Stimulated activated effector memory CD8-positive, alpha-beta T cell treated with anti-CD3 and anti-CD28 coated beads, Interleukin-12 subunit alpha, Interleukin-12 subunit beta, amount 100 ng/mL, for 72 hours (primary cell): ENCODE results near the gene SUMO3.
"Not testable (repeated sequence)": the region's sequence is repeated elsewhere in the genome, so short reads cannot be mapped to it uniquely, and the experiment has no call there.

ENCODE experiments used
- ATAC-seq: fragments of 150-1000 bp; cut with Tn5 transposase; 2 replicates; pipeline ENCODE4 v1.10.0; 2021
- DNase-seq, 2 donors: peaks; one replicate each; pipeline ENCODE4 v3.0.0; 2021 to 2022; ENCODE audit warnings: low spot score in 2 of 2
- H3K27ac Mint-ChIP-seq: one replicate; pipeline ENCODE4 v1.8.0; 2022; ENCODE audit warnings: mild to moderate bottlenecking, mixed read lengths
- H3K36me3 Mint-ChIP-seq: one replicate; pipeline ENCODE4 v1.8.0; 2022; ENCODE audit warnings: mild to moderate bottlenecking, mixed read lengths
- H3K4me1 Mint-ChIP-seq: one replicate; pipeline ENCODE4 v1.8.0; 2022; ENCODE audit warnings: mixed read lengths
- H3K4me3 Mint-ChIP-seq: one replicate; pipeline ENCODE4 v1.8.0; 2022; ENCODE audit warnings: mild to moderate bottlenecking, mixed read lengths
- H3K9me3 Mint-ChIP-seq: one replicate; pipeline ENCODE4 v1.8.0; 2022; ENCODE audit warnings: mixed read lengths

The SUMO3 gene

DNA sequence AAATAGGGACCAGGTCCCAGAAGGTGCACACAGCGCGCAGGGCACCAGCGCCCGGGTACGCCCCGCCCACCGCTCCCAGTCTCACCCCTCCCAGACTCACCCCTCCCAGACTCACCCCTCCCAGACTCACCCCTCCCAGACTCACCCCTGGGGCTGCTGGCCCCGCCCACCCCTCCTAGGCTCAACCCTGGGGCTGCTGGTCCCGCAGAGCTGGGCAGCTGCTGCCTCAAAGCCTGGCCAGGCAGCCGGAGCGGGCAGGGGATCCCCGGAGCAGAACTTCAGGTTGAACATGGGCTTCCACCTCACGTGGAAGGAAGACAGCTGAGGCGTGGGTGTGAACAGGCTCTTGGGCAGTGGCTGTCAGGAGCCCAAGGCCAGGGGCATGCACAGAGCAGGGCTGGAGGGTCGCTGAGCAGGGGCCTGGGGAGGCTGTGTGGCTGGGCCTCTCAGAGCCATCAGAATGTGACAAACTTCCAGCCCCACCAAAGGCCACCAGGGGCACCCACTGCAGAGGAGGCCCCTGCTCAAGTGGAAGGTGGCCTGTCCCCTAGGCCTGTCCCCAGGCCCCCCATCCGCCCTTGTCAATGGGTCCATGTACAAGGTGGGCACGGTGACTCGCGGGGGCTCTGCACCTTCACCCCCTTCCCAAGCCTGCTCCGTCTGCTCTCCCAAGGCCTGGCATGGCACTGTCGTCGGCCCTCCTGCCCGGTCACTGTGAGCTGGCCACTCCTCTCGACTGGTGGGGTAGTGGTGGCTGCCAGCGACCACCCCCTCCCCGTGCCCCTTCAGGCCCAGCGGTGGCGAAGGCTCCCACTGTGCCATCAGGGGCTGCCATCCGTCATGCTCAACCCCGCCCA lies 20.4 kb upstream of the SUMO3 start:
- no peaks in the 10 kb centered on the region for H3K4me1 Mint-ChIP-seq
- ATAC-seq (no peak), DNase-seq (no peak)
- H3K4me3 Mint-ChIP-seq, result no peak overlapping the region
- H3K36me3 Mint-ChIP-seq, result no peaks in the 10 kb centered on the region
- H3K27ac Mint-ChIP-seq, result no peak overlapping the region
- no peaks in the 10 kb centered on the region for H3K9me3 Mint-ChIP-seq

DNA sequence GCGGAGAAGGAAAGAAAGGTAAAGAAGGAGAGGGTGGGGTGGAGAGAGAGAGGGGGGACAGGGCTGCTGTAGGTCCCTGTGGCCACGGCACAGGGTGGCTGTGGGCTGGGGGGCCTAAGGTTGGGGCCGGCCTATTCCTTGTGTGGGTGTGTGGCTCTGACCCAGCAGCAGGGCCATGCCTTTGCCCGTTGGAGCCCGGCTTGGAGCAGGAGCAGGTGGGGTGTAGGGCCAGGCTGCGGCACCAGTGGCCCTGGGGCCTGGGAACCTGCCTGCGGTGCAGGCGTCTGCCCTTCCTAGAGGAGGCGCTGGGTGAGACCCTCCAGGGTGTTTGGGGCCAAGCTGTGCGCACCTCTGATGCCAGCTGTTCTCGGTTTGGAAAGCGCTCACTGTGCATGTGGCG lies 19.7 kb upstream of the SUMO3 start:
- Mint-ChIP-seq H3K36me3 (no peaks in the 10 kb centered on the region), H3K4me3 (no peak overlapping the region), H3K27ac (no peak overlapping the region), H3K4me1 (no peaks in the 10 kb centered on the region), H3K9me3 (no peaks in the 10 kb centered on the region)
- ATAC-seq (no peak), DNase-seq (no peak)

DNA sequence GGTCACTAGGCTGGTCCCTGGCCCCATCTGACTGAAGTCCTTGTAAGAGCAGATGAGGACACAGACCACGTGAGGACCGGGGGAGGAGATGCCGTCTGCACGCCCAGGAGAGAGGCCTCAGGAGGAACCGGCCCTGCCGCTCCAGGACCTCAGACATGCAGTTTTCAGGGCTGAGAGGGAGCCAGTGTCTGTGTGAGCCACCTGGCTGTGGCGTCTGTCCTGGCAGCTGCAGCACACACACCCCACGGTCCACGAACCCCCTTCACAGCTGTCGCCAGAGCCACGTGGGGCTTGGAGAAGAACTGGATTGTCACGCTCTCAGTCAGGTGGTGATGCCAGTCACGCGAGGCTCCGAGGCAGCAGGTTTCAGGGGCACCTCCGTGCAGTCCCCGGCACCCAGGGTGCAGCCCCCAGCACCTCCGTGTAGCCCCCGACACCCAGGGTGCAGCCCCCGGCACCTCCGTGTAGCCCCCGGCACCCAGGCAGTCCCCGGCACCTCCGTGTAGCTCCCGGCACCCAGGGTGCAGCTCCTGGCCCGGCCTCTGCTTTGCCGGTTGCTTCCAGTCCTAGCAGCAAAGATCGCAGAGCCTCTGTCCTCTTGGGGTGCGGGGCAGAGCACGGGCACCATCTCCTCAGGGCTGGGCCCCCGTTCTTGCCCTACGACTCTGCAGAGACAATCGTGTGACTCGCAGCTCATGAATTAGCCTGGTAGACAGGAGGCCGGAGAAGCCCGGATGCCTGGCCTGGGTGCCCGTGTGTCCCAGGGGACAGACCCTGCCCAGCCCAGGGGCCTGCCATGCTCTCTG lies 19.0 kb upstream of the SUMO3 start:
- Mint-ChIP-seq H3K36me3 (no peaks in the 10 kb centered on the region), H3K4me1 (no peaks in the 10 kb centered on the region), H3K27ac (no peak overlapping the region), H3K4me3 (no peak overlapping the region), H3K9me3 (no peaks in the 10 kb centered on the region)
- ATAC-seq (no peak), DNase-seq (no peak)

DNA sequence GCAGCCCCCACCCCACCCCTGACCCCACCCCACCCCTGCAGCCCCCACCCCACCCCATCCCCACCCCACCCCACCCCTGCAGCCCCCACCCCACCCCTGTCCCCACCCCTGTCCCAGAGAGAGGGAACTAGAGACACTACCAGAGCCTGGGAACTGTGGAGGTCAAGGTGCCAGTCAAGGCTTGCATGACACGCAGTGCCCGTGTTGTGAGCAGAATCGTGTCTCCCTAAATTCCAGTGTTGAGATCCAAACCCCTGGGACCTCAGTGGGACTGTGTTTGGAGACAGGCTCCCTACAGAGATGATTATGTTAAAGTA lies 18.4 kb upstream of the SUMO3 start:
- no peak for ATAC-seq
- Mint-ChIP-seq H3K36me3 (no peaks in the 10 kb centered on the region), H3K4me3 (no peak overlapping the region)

DNA sequence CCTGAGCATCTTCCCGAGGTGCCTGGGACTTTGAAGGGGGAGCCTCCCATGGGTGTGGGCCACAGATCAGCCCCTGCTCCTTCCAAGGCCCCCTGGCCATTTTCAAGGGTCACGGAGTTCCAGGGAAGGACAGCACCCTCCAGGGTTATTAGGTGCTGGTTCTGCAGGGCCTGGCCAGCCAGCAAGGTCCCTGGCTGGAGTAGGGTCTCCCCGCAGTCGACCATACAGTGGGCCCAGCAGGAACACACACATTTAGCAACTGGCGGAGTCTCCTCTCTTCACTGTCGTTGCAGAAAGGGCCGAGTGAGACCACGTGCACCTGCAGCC lies 17.7 kb upstream of the SUMO3 start:
- no peak overlapping the region for H3K27ac Mint-ChIP-seq
- H3K4me3 Mint-ChIP-seq, result no peak overlapping the region
- H3K4me1 Mint-ChIP-seq, result no peaks in the 10 kb centered on the region
- no peak for ATAC-seq
- no peaks in the 10 kb centered on the region for H3K36me3 Mint-ChIP-seq
- DNase-seq, result no peak
- H3K9me3 Mint-ChIP-seq, result no peaks in the 10 kb centered on the region

More for the DNA sequence above, 18.4 kb upstream of the SUMO3 start:
- H3K4me1 Mint-ChIP-seq, result no peaks in the 10 kb centered on the region
- H3K9me3 Mint-ChIP-seq, result no peaks in the 10 kb centered on the region
- no peak overlapping the region for H3K27ac Mint-ChIP-seq
- no peak for DNase-seq

DNA sequence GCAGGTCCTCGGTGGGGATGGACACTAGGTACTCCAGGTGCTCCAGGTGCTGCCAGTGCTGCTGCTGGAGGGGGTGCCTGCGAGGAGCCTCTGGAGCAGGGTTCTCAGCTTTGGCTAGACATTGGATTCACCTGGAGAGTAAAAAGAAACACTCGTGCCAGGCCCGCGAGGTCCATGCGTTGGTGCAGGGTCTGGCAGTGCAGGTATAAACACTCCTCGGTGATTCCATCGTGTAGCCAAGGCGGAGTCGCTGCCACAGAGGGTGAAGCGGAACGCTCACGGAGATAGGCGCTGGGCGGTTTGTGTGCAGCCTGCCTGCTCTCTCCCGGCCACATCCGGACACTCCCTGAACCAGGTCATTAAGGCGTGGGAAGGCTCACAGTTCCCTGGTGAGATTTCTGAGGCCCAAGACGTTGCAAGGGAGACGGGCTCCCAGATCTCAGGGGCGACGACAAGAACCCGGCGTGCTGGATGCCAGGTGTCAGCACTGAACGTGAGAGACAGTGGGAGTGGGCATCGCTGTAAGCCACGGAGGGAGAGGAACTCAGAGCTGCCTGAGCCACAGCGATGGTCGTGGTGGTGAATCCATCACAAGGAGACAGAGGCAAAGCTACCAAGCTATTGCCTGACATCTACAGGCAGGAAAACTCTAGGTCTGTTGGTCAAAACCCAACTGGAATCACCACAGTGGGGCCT lies 17.2 kb upstream of the SUMO3 start:
- no peak overlapping the region for H3K4me3 Mint-ChIP-seq
- H3K27ac Mint-ChIP-seq, result no peak overlapping the region
- no peaks in the 10 kb centered on the region for H3K9me3 Mint-ChIP-seq
- no peak for ATAC-seq
- no peaks in the 10 kb centered on the region for H3K4me1 Mint-ChIP-seq
- H3K36me3 Mint-ChIP-seq, result no peaks in the 10 kb centered on the region
- DNase-seq, result no peak

DNA sequence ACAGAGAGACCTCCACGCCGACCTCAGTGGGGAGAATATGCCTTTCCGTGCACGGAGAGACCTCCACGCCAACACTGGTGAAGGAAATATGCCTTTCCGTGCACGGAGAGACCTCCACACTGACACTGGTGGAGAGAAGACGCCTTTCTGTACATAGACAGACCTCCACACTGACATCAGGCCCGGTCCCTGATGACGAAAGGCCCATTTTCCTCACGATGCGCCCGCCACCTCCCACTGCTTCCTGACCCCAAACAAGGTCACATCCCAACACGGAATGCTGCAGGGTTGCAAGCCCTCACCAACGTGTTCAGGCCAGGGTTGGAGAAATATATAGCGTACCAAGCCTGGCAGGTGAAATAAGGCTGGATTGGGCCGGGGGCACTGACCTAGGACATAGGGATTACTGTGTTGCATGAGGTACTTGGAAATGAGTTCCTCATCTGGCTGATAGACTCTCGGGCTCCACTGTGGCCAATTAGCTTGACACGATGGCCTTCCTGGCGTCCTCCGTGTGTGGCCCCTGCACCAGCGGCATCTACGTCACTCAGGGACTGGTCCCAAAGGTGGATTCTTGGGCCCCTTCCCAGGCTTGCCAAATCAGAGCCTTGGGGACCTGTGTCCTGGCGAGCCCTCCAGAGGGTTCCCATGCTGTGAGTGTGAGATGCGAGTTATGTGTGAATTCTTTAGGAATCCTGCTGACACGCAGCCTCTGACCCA lies 16.5 kb upstream of the SUMO3 start:
- H3K9me3 Mint-ChIP-seq, result no peaks in the 10 kb centered on the region
- peaks cover 7% of the 10 kb centered on the region for H3K4me1 Mint-ChIP-seq
- ATAC-seq (no peak), DNase-seq (no peak)
- no peak overlapping the region for H3K27ac Mint-ChIP-seq
- H3K4me3 Mint-ChIP-seq, result no peak overlapping the region
- H3K36me3 Mint-ChIP-seq, result no peaks in the 10 kb centered on the region

DNA sequence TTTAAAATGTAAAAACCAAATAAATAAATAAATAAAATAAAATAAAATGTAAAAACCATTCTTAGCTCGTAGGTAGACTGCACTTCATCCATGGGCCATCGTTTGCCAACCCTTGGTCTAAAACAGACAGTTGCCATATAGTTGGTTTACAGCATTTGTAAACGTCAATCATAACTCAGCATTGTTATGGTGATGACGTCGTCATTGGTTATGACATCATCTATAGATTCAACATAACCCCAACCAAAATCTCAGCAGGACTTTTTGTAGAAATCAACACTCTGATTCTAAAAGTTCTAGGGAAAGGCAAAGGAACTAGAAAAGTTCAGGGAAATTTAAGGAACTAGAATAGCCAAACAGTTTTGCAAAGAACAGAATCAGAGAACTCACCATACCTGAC lies 15.8 kb upstream of the SUMO3 start:
- no peak overlapping the region for H3K27ac Mint-ChIP-seq
- DNase-seq, result no peak
- ATAC-seq, result no peak
- H3K9me3 Mint-ChIP-seq, result peaks cover 2% of the 10 kb centered on the region
- H3K36me3 Mint-ChIP-seq, result no peaks in the 10 kb centered on the region
- H3K4me1 Mint-ChIP-seq, result peaks cover 10% of the 10 kb centered on the region
- H3K4me3 Mint-ChIP-seq, result no peak overlapping the region

DNA sequence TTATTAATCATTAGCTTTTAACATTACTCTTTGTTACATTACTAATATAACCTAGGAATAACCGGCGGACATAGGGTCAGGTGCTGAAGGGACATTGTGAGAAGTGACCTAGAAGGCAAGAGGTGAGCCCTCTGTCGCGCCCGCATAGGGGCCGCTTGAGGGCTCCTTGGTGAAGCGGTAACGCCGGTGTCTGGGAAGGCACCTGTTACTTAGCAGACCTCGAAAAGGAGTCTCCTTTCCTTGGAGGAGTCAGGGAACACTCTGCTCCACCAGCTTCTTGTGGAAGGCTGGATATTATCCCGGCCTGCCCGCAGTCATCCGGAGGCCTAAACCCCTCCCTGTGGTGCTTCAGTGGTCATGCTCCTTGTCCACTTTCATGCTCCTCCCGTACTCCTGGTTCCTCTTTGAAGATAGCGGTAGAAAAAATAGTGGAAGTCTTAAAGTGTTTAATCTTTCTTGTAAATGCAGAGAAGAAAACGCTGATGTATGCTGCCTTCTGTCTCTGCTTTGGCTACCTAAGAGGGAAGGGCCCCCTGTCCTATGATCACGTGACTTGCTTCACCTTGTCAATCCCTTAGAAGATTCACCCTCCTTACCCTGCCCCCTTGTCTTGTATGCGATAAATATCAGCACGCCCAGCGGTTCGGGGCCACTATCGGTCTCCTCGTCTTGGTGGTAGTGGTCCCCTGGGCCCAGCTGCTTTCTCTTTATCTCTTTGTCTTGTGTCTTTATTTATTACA lies 14.8 kb upstream of the SUMO3 start:
- not testable (repeated sequence) for H3K36me3 Mint-ChIP-seq, DNase-seq, ATAC-seq, H3K4me1 Mint-ChIP-seq, H3K27ac Mint-ChIP-seq, H3K4me3 Mint-ChIP-seq
- peaks cover 11% of the 10 kb centered on the region for H3K9me3 Mint-ChIP-seq

DNA sequence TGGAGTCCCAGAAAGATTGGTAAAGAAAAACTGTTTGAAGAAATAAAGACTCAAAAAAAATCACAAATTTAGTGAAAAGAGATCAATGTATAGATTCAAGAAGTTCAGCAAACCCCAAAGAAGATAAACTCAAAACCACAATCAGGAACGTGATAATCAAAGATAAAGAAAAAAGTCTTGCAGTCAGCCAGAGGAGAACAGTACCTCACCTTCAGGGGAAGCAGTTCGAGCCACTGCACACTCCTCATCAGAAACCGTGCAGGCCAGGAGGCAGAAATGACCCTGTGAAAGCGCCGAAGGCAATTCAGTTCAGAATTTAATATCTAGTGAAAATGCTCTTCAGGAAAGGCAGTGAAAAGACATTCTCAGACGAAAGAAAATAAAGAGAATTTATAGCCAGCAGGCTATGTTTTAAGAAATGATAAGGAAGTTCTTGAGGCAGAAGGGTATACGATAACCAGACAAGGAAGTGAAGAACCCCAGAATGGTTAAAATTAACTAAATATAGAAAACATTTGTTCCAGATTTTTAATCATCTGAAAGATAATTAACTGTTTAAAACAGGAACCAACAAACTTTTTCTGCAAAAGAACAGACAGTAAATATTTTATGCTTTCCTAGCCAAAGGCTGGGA lies 13.5 kb upstream of the SUMO3 start:
- H3K36me3 Mint-ChIP-seq, result no peaks in the 10 kb centered on the region
- H3K4me3 Mint-ChIP-seq, result no peak overlapping the region
- H3K27ac Mint-ChIP-seq, result no peak overlapping the region
- ATAC-seq, result no peak
- H3K9me3 Mint-ChIP-seq, result peaks cover 11% of the 10 kb centered on the region
- DNase-seq, result no peak
- peaks cover 10% of the 10 kb centered on the region for H3K4me1 Mint-ChIP-seq

DNA sequence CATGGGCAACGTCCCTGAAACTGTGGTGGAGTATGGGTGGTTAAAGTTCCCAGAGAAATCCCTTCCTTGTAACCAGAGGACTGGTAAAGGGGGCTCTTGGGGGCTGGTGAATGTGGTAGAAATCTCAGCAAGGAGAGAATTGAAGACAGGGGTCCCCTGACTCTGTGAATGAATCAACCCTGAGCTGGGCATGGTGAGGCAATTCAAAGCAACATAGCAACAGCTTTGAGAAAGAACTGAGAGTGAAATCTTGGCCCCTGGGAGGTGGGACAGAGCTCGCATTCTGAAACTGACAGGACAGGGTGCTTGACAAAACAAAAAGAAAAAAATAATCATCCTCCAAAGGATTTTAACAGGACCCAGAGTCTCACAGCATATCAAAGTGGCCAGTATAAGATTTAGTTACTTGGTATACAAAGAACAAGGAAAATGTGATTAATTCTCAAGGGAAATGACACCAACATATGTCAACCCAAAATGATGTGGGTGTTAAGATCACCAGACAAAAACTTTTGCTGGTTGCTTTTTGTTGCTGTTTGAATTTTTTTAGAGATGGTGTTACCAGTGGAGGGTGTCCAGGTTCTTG lies 11.7 kb upstream of the SUMO3 start:
- ATAC-seq (peak; percentile 81), DNase-seq (no peak)
- Mint-ChIP-seq H3K27ac (peak overlapping the region; percentile 78), H3K36me3 (no peaks in the 10 kb centered on the region), H3K9me3 (peaks cover 11% of the 10 kb centered on the region), H3K4me3 (no peak overlapping the region), H3K4me1 (peaks cover 10% of the 10 kb centered on the region)

DNA sequence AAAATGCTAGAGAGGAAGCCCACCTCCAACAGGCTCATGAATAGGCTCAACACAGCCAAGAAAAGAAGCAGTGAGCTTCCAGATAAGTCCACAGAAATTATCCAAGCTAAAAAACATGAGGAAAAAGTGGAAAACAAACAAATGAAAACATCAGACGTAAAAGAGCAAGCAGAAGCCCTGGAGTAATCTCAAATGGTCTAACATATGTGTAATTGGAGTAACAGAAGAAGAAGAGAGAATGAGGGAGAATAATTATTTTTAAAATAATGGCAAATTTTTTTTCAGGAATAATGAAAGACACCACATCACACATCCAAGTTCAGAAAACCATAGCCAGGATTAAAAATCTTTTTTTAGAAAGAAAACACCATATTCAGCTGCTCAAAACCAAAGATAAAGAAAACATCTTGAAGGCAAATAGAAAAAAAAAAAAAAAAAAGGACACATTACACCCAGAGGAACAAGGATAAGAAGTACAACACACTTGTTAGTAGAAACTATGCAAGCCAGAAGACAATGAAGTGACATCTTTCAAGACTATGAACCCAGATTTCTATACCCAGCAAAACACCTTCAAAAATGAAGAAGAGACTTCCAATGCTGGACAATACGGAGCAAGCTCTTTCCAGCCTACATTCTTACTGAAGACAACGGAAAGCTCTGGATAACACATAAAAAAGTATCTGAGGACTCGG lies 10.6 kb upstream of the SUMO3 start:
- DNase-seq (no peak), ATAC-seq (no peak)
- Mint-ChIP-seq H3K4me1 (peaks cover 10% of the 10 kb centered on the region), H3K9me3 (peaks cover 14% of the 10 kb centered on the region), H3K36me3 (no peaks in the 10 kb centered on the region), H3K4me3 (no peak overlapping the region), H3K27ac (peak overlapping the region; percentile 38)

DNA sequence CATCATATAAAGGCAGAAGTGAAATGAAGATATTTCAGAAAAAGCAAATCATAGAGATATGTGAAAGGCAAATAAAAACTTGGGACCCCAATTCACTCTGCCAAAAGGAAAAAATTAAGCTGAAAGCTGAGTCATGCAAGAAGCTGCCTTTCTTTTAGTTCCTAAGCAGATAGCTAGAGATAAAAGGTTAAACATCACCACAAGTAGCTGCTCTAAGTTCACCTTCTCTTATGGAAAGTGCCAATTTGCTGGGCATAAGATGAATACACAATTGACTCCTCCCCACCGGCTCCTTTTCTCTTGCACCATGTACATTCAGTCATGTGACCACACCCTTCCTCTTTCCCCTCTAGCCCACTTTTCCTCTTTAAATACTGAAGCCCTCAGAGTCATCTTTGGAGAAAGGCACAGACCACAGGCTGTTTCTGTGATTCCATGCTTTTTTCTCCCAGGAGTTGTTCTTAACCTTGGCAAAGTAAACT lies 5.4 kb upstream of the SUMO3 start:
- H3K36me3 Mint-ChIP-seq, result no peaks in the 10 kb centered on the region
- no peak for DNase-seq
- H3K9me3 Mint-ChIP-seq, result peaks cover 18% of the 10 kb centered on the region
- H3K27ac Mint-ChIP-seq, result no peak overlapping the region
- H3K4me1 Mint-ChIP-seq, result no peaks in the 10 kb centered on the region
- no peak for ATAC-seq
- no peak overlapping the region for H3K4me3 Mint-ChIP-seq
